Measurements from ENCODE around the gene DUSP15.

Gene DUSP15

GRCh38 chr20:31856516-31856915, 13.8 kb downstream of the DUSP15 start:
- no peak for TF ChIP-seq EZH2phosphoT487 (conservative IDR thresholded peaks at IDR 0.05; ENCODE audit: low read length)
- TF ChIP-seq CTCF (IDR thresholded peaks at IDR 0.05; ENCODE audit: insufficient read depth, low read length, poor library complexity, severe bottlenecking), result no peak
- no peaks in the 10 kb centered on the region for H3K79me2 ChIP-seq (ENCODE audit: insufficient read depth, low read length)
- H3K27me3 ChIP-seq (ENCODE audit: low read length), result no peaks in the 10 kb centered on the region
- H3K9me2 ChIP-seq (replicated peaks; ENCODE audit: insufficient read depth, low read length), result no peaks in the 10 kb centered on the region
- H3K9ac ChIP-seq (ENCODE audit: low read length), result no peak overlapping the region
- H3F3A ChIP-seq (ENCODE audit: insufficient read depth), result no peaks in the 10 kb centered on the region
- H2AFZ ChIP-seq (ENCODE audit: low read depth, low read length, severe bottlenecking), result no peak overlapping the region
- H3K4me3 ChIP-seq (ENCODE audit: insufficient read depth, low read length, poor library complexity, severe bottlenecking), result no peak overlapping the region
- H3K27ac ChIP-seq (ENCODE audit: low read depth, low read length), result no peak overlapping the region
- no peaks in the 10 kb centered on the region for H4K20me1 ChIP-seq (ENCODE audit: low read depth, low read length)
- H3K4me2 ChIP-seq (ENCODE audit: low read depth, low read length, poor library complexity, severe bottlenecking), result no peak overlapping the region
- no peaks in the 10 kb centered on the region for H3K9me3 ChIP-seq (ENCODE audit: insufficient read depth, low read length)
- no peaks in the 10 kb centered on the region for H3K36me3 ChIP-seq (ENCODE audit: low read length)

- Histone ChIP-seq H3K4me3 (ENCODE audit: insufficient read depth, low read length, poor library complexity, severe bottlenecking) (no peak overlapping the region), H3F3A (ENCODE audit: insufficient read depth) (no peaks in the 10 kb centered on the region), H4K20me1 (ENCODE audit: low read depth, low read length) (no peaks in the 10 kb centered on the region), H3K4me2 (ENCODE audit: low read depth, low read length, poor library complexity, severe bottlenecking) (no peak overlapping the region), H3K9me2 (replicated peaks; ENCODE audit: insufficient read depth, low read length) (no peaks in the 10 kb centered on the region), H2AFZ (ENCODE audit: low read depth, low read length, severe bottlenecking) (no peak overlapping the region), H3K36me3 (ENCODE audit: low read length) (no peaks in the 10 kb centered on the region), H3K27me3 (ENCODE audit: low read length) (no peaks in the 10 kb centered on the region), H3K79me2 (ENCODE audit: insufficient read depth, low read length) (no peaks in the 10 kb centered on the region), H3K27ac (ENCODE audit: low read depth, low read length) (no peak overlapping the region), H3K9ac (ENCODE audit: low read length) (no peak overlapping the region), H3K9me3 (ENCODE audit: insufficient read depth, low read length) (no peaks in the 10 kb centered on the region)
- TF ChIP-seq CTCF (IDR thresholded peaks at IDR 0.05; ENCODE audit: insufficient read depth, low read length, poor library complexity, severe bottlenecking) (no peak), EZH2phosphoT487 (conservative IDR thresholded peaks at IDR 0.05; ENCODE audit: low read length) (no peak)
Measured at GRCh38 chr20:31853481-31853880, 16.8 kb downstream of the DUSP15 start.

GRCh38 chr20:31851240-31851955, 18.9 kb downstream of the DUSP15 start:
- Histone ChIP-seq H3F3A (ENCODE audit: insufficient read depth) (no peaks in the 10 kb centered on the region), H2AFZ (ENCODE audit: low read depth, low read length, severe bottlenecking) (no peak overlapping the region), H3K36me3 (ENCODE audit: low read length) (no peaks in the 10 kb centered on the region), H3K9ac (ENCODE audit: low read length) (no peak overlapping the region), H3K4me2 (ENCODE audit: low read depth, low read length, poor library complexity, severe bottlenecking) (no peak overlapping the region), H3K4me3 (ENCODE audit: insufficient read depth, low read length, poor library complexity, severe bottlenecking) (no peak overlapping the region), H3K79me2 (ENCODE audit: insufficient read depth, low read length) (no peaks in the 10 kb centered on the region), H4K20me1 (ENCODE audit: low read depth, low read length) (no peaks in the 10 kb centered on the region), H3K27ac (ENCODE audit: low read depth, low read length) (no peak overlapping the region), H3K9me3 (ENCODE audit: insufficient read depth, low read length) (no peaks in the 10 kb centered on the region), H3K9me2 (replicated peaks; ENCODE audit: insufficient read depth, low read length) (no peaks in the 10 kb centered on the region), H3K27me3 (ENCODE audit: low read length) (no peaks in the 10 kb centered on the region)
- TF ChIP-seq EZH2phosphoT487 (conservative IDR thresholded peaks at IDR 0.05; ENCODE audit: low read length) (no peak), CTCF (IDR thresholded peaks at IDR 0.05; ENCODE audit: insufficient read depth, low read length, poor library complexity, severe bottlenecking) (no peak)

Measured in SU-DHL-6 (cell line).